Measurements from ENCODE around the gene GPX2.

GRCh38 chr14:64966976-64967375 is 24.4 kb upstream of the GPX2 start:
- no peak for TF ChIP-seq EZH2phosphoT487 (IDR thresholded peaks at IDR 0.05; ENCODE audit: insufficient read depth, low read depth)
- no peak for TF ChIP-seq EZH2 (IDR thresholded peaks at IDR 0.05; ENCODE audit: insufficient read depth, poor library complexity, severe bottlenecking)

All from GM23248 (cell line).